Dendritic cell treated with granulocyte-macrophage colony-stimulating factor and Interleukin-4, amounts not matched to agents 40 ng/mL and 50 ng/mL, for 4 days (primary cell): Measurements from ENCODE around the gene KIAA1958.

Experiments
- H3K27ac Mint-ChIP-seq: one replicate; pipeline ENCODE4 v1.8.0; 2022; ENCODE audit warnings: mild to moderate bottlenecking, mixed read lengths
- H3K27me3 Mint-ChIP-seq: one replicate; pipeline ENCODE4 v1.8.0; 2022; ENCODE audit warnings: mild to moderate bottlenecking, mixed read lengths
- H3K36me3 Mint-ChIP-seq: one replicate; pipeline ENCODE4 v1.8.0; 2022; ENCODE audit warnings: low read depth, mixed read lengths
- H3K4me1 Mint-ChIP-seq: one replicate; pipeline ENCODE4 v1.8.0; 2022; ENCODE audit warnings: low read depth, mixed read lengths
- H3K4me3 Mint-ChIP-seq: one replicate; pipeline ENCODE4 v1.8.0; 2022; ENCODE audit warnings: mild to moderate bottlenecking, moderate library complexity, mixed read lengths
- H3K9me3 Mint-ChIP-seq: one replicate; pipeline ENCODE4 v1.8.0; 2022; ENCODE audit warnings: mixed read lengths
- intact Hi-C: fragments of 100-400 bp; cut with micrococcal nuclease; formaldehyde crosslinking; loops from one replicate; pipeline ENCODE4 v1.15.0; 2022

Gene KIAA1958

DNA sequence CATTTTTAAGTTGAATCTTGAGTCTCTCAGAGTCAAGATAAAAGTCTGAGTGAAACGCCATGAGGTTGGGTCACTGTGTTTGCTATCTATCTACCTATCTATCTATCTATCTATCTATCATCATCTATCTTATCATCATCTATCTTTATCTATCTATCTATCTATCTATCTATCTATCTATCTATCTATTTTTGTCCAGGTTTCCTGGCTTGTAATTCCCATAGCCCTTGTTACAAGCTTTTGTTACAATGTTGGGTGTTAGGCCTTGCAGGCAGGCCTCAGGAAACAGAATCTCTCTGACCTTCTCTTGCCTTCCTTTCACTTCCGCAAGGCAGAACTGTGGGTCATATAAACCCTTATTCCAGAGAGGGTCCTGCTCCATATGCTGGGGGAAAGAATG, 12.6 kb upstream of the KIAA1958 start:
- H3K4me3 Mint-ChIP-seq, result no peak overlapping the region

DNA sequence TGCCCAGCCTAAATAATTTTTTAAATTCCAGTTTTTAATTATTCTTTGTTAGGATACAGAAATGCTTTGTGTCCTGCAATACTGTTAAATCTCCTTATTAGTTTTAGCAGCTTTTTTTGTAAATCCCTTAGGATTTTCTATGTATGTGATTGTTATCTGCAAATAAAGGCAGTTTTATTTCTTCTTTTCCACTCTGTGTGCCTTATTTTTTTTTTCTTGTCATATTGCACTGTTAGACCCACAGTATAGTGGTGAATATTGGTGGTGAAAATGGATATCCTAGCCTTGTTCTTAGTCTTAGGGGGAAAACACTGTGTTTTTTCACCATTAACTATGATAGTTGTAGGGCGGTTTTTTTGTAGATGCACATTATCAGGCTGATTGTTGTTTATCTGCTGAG, 11.3 kb upstream of the KIAA1958 start:
- H3K36me3 Mint-ChIP-seq, result peaks cover 26% of the 10 kb centered on the region
- H3K27me3 Mint-ChIP-seq, result no peaks in the 10 kb centered on the region
- no peak overlapping the region for H3K4me3 Mint-ChIP-seq
- H3K9me3 Mint-ChIP-seq, result peaks cover 23% of the 10 kb centered on the region
- intact Hi-C loops, result no loop called here
- H3K27ac Mint-ChIP-seq, result no peak overlapping the region
- H3K4me1 Mint-ChIP-seq, result no peaks in the 10 kb centered on the region

More for the DNA sequence above, 12.6 kb upstream of the KIAA1958 start:
- Mint-ChIP-seq H3K27me3 (no peaks in the 10 kb centered on the region), H3K4me1 (no peaks in the 10 kb centered on the region), H3K9me3 (peaks cover 23% of the 10 kb centered on the region), H3K27ac (no peak overlapping the region), H3K36me3 (peaks cover 26% of the 10 kb centered on the region)
- intact Hi-C loops, result no loop called here

DNA sequence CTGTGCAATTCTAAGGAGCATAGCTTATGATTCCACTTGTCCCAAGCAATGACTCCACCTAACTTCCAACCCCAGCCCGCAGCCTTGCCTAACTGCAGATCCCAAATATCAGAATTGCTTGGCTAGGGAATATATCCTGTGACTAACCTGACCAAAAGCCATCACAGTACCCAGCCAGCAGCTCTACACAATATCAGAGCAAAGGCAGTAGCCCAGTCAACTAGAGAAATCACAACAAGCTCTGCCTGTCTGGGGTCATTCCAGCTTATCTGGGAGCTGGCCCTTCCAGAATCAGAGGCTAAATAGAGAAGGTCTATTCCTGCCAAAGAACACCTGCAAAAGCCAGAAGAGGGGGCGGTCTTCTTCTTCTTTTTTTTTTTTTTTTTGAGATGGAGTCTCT, 9.3 kb upstream of the KIAA1958 start:
- intact Hi-C loops, result no loop called here
- Mint-ChIP-seq H3K27me3 (no peaks in the 10 kb centered on the region), H3K4me1 (no peaks in the 10 kb centered on the region), H3K36me3 (peaks cover 16% of the 10 kb centered on the region), H3K27ac (no peak overlapping the region), H3K9me3 (peaks cover 23% of the 10 kb centered on the region), H3K4me3 (no peak overlapping the region)

DNA sequence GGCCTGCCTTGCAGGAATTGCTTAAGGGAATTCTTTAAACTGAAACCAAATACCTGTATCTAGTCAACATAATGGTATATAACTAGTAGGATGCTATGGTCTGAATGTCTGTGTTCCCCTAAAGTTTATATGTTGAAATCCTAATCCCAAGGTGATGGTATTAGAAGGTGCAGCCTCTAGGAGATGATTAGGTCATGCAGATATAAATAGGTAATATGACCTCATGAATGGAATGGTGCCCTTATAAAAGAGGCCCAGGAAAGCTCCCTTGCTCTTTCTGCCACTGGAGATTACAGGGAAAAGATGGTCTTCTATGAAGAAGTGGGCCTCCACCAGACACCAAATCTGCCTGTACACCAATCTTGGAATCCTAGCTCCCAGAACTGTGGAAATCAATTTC, 7.4 kb upstream of the KIAA1958 start:
- Mint-ChIP-seq H3K27me3 (no peaks in the 10 kb centered on the region), H3K27ac (no peak overlapping the region), H3K4me1 (no peaks in the 10 kb centered on the region), H3K9me3 (peaks cover 21% of the 10 kb centered on the region), H3K4me3 (no peak overlapping the region), H3K36me3 (peaks cover 12% of the 10 kb centered on the region)
- intact Hi-C loops, result no loop called here

DNA sequence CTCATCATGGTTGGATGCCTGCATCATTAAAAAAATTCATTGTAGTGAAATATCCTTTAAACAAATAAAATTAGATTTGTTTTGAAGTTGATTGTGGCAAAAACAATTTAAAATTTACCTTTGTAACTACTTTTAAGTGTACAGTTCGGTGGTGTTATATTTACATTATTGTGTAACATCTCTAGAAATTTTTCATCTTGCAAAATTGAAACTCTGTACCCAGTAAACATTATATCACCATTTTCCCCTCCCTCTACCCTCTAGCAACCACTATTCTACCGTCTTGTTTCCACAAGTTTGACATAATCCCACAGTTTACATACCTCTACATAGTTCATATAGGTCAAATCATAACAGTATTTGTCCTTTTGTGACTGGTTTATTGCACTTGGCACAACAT, 2.0 kb upstream of the KIAA1958 start:
- peaks cover 12% of the 10 kb centered on the region for H3K27me3 Mint-ChIP-seq
- H3K4me3 Mint-ChIP-seq, result no peak overlapping the region
- no peaks in the 10 kb centered on the region for H3K9me3 Mint-ChIP-seq
- no peaks in the 10 kb centered on the region for H3K36me3 Mint-ChIP-seq
- H3K4me1 Mint-ChIP-seq, result peaks cover 14% of the 10 kb centered on the region
- intact Hi-C loops, result loop anchor here (10.0 kb wide), 1 partner anchor 230 kb away; the partner anchor contains the start of gene INIP
- no peak overlapping the region for H3K27ac Mint-ChIP-seq

DNA sequence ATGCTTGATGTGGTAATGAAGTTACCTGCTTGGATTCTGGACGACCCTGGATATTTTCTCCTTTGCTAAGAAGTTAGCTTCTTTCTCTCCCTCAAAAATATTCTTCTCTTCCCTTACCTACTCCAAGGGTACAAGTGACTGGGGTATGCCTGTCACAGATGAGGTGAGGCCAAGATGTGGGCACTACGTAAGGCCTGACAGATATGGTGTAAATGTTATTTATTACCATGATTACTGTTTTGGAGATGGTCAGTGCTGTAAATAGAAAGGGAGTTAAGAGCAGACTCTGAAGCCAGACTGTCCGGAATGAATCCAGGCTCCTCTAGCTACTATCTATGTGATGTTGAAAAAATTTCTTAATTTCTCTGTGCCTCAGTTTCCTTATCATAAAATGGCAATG, 1.1 kb upstream of the KIAA1958 start:
- Mint-ChIP-seq H3K9me3 (no peaks in the 10 kb centered on the region), H3K4me3 (no peak overlapping the region), H3K27me3 (peaks cover 12% of the 10 kb centered on the region), H3K36me3 (no peaks in the 10 kb centered on the region), H3K4me1 (peaks cover 14% of the 10 kb centered on the region), H3K27ac (no peak overlapping the region)
- intact Hi-C loops, result loop anchor here (10.0 kb wide), 1 partner anchor 229 kb away; the partner anchor contains the start of gene INIP

DNA sequence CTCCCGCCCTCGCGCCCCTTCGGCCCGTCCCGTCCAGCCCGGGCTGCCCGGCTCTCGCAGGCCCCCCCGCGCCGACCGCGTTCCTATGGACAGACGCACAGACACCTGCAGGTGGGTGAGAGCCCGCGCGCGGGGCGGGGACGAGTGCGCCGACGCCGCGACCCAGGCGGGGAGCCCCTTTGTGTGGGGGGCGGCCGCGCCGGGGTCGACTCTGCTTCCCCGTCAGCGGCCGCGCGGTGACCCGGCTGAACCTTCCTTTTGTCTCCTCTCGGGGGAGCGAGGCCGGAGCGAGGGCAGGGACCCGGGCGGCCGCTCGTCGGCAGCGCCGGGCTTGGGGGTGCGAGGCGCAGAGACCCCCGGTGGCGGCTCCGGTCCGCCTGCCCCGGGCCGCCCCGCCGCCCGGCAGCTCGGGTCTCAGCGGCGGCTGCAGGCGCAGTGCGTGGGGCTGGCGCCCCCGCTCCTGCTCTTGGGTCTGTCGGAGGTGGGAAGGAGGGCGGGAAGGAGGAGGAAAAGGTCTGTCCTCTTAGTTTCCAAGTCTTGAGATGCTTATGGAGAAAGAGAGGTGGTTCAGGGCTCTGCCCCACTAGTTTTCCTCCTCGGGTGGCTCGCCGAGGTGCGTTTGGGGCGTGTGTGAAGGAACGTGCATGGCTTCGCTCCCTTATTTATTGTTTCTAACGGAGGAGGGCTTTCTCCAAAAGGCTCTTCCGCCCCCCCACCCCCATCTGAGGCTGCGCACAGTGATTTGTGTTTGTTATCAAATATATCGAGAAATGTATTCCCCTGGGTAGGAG, 576 bp downstream of the KIAA1958 start:
- Mint-ChIP-seq H3K4me1 (peaks cover 14% of the 10 kb centered on the region), H3K27me3 (peaks cover 12% of the 10 kb centered on the region), H3K9me3 (no peaks in the 10 kb centered on the region), H3K36me3 (no peaks in the 10 kb centered on the region), H3K4me3 (peak overlapping the region; percentile 90), H3K27ac (peak overlapping the region; percentile 56)
- intact Hi-C loops, result loop anchor here (10.0 kb wide), 1 partner anchor 228 kb away; the partner anchor contains the start of gene INIP

DNA sequence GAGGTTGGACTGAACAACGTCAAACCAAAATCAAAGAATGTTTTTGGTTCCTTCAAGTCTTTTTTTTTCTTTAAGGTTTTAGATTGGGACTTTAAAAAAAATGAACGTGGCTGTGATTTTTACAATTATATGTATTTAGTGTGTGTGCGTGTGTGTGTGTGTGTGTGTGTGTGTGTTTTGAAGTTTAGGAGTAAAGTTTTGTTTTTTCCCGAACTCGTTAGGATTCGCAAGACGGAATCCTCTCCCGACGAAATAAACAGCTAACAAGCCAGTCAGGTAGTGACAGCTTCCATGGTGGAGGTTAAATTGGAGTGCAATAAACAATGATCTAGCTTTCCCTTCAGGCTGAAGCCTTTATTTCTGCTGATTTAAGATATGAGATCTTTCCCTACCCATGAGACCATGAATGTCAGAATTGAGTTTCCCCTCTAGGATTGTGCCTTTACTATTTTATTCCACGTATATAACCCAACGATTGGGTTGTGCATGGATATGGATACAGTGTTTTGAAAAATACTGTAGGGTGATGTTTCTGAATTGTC, 1.2 kb downstream of the KIAA1958 start:
- peaks cover 14% of the 10 kb centered on the region for H3K4me1 Mint-ChIP-seq
- H3K27ac Mint-ChIP-seq, result peak overlapping the region; percentile 56
- H3K4me3 Mint-ChIP-seq, result peak overlapping the region; percentile 90
- intact Hi-C loops, result loop anchor here (10.0 kb wide), 1 partner anchor 227 kb away; the partner anchor contains the start of gene INIP
- peaks cover under 1% of the 10 kb centered on the region for H3K9me3 Mint-ChIP-seq
- peaks cover 12% of the 10 kb centered on the region for H3K27me3 Mint-ChIP-seq
- H3K36me3 Mint-ChIP-seq, result no peaks in the 10 kb centered on the region

DNA sequence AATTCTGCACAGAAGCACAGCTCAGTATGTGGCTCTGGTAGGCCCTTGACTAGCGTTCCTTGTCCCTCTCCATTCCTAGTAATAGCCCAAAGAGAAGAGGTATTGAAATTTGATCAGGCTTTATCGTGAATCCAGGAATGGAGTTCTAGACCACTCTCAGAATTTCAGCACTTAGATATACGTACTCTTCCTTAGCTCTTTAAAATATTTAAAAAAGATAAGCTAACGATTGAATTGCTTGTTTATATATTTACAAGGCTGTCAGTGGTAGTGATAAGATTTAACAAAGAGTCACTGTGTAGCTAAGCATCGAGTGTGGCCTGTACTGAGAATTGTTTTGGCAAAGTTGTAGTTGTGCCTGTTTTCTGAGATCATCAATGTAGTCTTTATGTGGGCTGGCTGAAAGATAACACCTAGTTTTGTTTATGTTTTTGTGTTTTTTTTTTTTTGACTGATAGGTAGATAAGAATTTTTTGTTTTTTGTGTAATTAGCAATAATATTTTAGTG, 2.5 kb downstream of the KIAA1958 start:
- peaks cover 14% of the 10 kb centered on the region for H3K4me1 Mint-ChIP-seq
- H3K4me3 Mint-ChIP-seq, result no peak overlapping the region
- no peak overlapping the region for H3K27ac Mint-ChIP-seq
- intact Hi-C loops, result loop anchor here (10.0 kb wide), 1 partner anchor 226 kb away; the partner anchor contains the start of gene INIP
- peaks cover 11% of the 10 kb centered on the region for H3K36me3 Mint-ChIP-seq
- peaks cover 12% of the 10 kb centered on the region for H3K9me3 Mint-ChIP-seq
- peaks cover 12% of the 10 kb centered on the region for H3K27me3 Mint-ChIP-seq

DNA sequence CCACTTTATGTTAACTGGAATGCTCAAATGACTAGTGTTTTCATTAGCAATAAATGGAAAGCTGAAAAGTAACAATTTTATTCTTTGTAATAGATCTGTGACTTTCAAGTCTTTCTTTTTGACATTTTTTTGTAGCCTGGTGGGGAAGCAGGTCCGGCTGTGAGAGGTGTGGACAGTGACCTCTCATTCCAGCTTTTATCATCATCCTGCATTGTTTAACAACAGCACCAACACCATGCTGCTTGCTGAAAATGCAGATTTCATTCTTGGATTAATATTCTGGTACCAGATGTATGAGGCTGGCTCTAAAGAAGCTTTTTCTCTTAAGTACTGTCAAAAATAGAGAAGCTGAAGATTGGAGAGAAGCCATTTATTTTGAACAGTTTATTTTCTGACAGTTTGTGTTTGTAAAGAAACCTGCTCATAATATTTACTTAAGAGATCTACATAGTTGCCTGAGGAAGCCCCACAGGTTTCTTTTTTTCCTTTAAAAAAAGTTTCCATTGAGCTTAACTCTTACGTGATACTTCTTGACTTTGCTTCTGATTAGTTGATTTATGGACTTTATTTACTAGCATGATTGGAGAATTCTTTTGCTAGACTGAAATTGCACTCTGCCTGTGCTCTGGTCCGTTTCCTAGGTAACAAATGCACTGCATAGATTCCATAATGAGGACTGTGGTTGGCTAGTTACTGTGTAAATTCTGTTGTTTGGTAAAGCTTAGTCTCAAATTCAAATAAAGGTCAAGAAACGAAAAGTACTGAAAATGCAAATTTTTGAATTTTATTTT, 3.4 kb downstream of the KIAA1958 start:
- Mint-ChIP-seq H3K4me1 (peaks cover 20% of the 10 kb centered on the region), H3K27ac (no peak overlapping the region), H3K9me3 (peaks cover 22% of the 10 kb centered on the region), H3K4me3 (no peak overlapping the region), H3K27me3 (peaks cover 12% of the 10 kb centered on the region), H3K36me3 (peaks cover 21% of the 10 kb centered on the region)
- intact Hi-C loops, result loop anchor here (10.0 kb wide), 1 partner anchor 225 kb away; the partner anchor contains the start of gene INIP

DNA sequence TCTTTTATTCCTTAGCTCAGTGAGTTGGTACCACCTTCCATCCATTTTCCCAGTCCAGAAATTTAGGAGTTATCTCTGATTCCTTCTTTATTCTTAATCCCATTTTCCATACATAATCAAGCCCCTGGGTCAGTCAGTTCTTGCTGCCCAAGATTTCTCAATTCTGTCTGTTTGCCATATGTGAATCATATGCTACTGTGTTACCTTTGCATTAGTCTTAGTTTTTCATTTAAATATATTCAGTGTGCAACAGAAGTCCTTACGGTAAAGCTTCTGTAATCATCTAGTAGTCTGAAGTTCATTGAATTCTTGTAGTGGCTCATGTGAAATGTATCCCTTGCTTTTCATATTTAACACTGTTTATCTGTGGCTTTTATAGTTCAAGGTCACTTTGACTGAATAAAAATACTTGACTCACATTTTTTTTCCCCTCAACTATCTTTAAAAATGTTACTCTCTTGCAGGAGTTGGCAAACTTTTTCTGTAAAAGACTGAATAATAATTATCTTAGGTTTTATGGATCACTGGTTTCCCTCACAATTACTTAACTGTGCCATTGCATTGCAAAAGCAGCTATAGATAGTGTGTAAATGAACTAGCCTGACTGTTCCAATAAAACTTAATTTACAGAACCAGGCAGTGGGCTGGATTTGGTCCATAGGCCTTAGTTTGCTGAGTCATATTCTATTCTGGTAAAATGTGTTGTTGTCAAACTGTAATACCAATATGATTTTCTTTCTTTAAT, 6.9 kb downstream of the KIAA1958 start:
- no peak overlapping the region for H3K4me3 Mint-ChIP-seq
- no peaks in the 10 kb centered on the region for H3K27me3 Mint-ChIP-seq
- no peak overlapping the region for H3K27ac Mint-ChIP-seq
- peaks cover 23% of the 10 kb centered on the region for H3K36me3 Mint-ChIP-seq
- peaks cover 26% of the 10 kb centered on the region for H3K4me1 Mint-ChIP-seq
- intact Hi-C loops, result no loop called here
- H3K9me3 Mint-ChIP-seq, result peaks cover 24% of the 10 kb centered on the region

DNA sequence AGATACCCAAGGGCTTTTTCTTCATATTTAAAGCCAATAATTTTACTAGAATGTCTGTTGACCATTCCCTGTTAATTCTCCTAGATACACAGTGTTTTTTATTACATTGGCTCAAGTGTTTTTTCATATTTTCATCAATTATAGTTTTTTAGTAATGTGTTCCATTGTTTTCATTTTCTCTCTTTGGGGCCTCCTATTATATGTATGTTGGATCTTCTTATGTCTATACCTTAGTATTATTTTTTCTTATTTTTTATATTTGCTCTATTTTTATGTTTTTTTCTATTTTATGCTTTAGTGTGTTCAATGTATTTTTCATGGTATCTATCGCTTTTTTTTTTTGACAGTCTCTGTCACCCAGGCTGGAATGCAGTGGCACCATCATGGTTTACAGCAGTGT, 7.5 kb downstream of the KIAA1958 start:
- Mint-ChIP-seq H3K27me3 (no peaks in the 10 kb centered on the region), H3K4me1 (peaks cover 26% of the 10 kb centered on the region), H3K36me3 (peaks cover 23% of the 10 kb centered on the region), H3K9me3 (peaks cover 24% of the 10 kb centered on the region), H3K27ac (no peak overlapping the region), H3K4me3 (no peak overlapping the region)
- intact Hi-C loops, result no loop called here

DNA sequence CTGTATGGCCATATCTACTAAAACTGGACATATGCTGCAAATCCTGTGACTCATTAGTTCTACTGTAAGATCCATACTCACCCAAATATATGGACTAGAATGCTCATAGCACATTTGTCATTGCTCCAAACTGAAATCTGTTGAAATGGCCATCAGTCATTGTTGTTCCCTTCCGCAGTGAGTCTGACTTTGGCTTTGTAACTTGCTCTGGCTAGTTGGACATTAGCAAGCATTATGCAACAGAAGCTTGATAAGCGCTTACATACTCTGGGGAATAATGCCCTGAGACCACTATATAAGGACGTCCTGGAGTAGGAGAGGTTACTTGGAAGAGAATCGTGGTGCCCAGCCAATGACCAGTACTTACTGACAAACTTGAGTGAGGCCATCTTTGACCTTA, 9.0 kb downstream of the KIAA1958 start:
- Mint-ChIP-seq H3K36me3 (peaks cover 23% of the 10 kb centered on the region), H3K4me1 (peaks cover 26% of the 10 kb centered on the region), H3K27me3 (no peaks in the 10 kb centered on the region), H3K27ac (no peak overlapping the region), H3K4me3 (no peak overlapping the region), H3K9me3 (peaks cover 24% of the 10 kb centered on the region)
- intact Hi-C loops, result no loop called here
